Measurements from ENCODE around the gene CCSER1.
"Not testable (repeated sequence)": the region's sequence is repeated elsewhere in the genome, so short reads cannot be mapped to it uniquely, and the experiment has no call there.

Gene CCSER1

GRCh38 chr4:90715242-90715641 lies 588.0 kb downstream of the CCSER1 start:
- DNase-seq (ENCODE audit: low read depth), result no peak

- DNase-seq (ENCODE audit: low read depth), result no peak
These were observed 591.7 kb downstream of the CCSER1 start for GRCh38 chr4:90718931-90719330.

- no peak for DNase-seq (ENCODE audit: low read depth)
These were observed 600.7 kb downstream of the CCSER1 start for GRCh38 chr4:90727938-90728337.

- no peak for DNase-seq (ENCODE audit: low read depth)
These were observed 603.6 kb downstream of the CCSER1 start for GRCh38 chr4:90730752-90731151.

GRCh38 chr4:90733211-90733610 lies 606.0 kb downstream of the CCSER1 start:
- DNase-seq (ENCODE audit: low read depth), result no peak

- DNase-seq (ENCODE audit: low read depth), result no peak
These were observed 618.0 kb downstream of the CCSER1 start for GRCh38 chr4:90745176-90745575.

GRCh38 chr4:90753068-90753467 lies 625.9 kb downstream of the CCSER1 start:
- no peak for DNase-seq (ENCODE audit: low read depth)

GRCh38 chr4:90757534-90758060 lies 630.4 kb downstream of the CCSER1 start:
- DNase-seq (ENCODE audit: low read depth), result no peak

- no peak for DNase-seq (ENCODE audit: low read depth)
These were observed 632.9 kb downstream of the CCSER1 start for GRCh38 chr4:90760059-90760458.

GRCh38 chr4:90766837-90767236 lies 639.6 kb downstream of the CCSER1 start:
- DNase-seq (ENCODE audit: low read depth), result no peak

GRCh38 chr4:90769251-90769650 lies 642.1 kb downstream of the CCSER1 start:
- no peak for DNase-seq (ENCODE audit: low read depth)

GRCh38 chr4:90780193-90780592 lies 653.0 kb downstream of the CCSER1 start:
- no peak for DNase-seq (ENCODE audit: low read depth)

- no peak for DNase-seq (ENCODE audit: low read depth)
These were observed 659.4 kb downstream of the CCSER1 start for GRCh38 chr4:90786602-90787001.

GRCh38 chr4:90792696-90793095 lies 665.5 kb downstream of the CCSER1 start:
- no peak for DNase-seq (ENCODE audit: low read depth)

- no peak for DNase-seq (ENCODE audit: low read depth)
These were observed 671.8 kb downstream of the CCSER1 start for GRCh38 chr4:90798948-90799347.

GRCh38 chr4:90799895-90800294 lies 672.7 kb downstream of the CCSER1 start:
- no peak for DNase-seq (ENCODE audit: low read depth)

- DNase-seq (ENCODE audit: low read depth), result no peak
These were observed 688.4 kb downstream of the CCSER1 start for GRCh38 chr4:90815569-90815968.

GRCh38 chr4:90816754-90817153 lies 689.6 kb downstream of the CCSER1 start:
- no peak for DNase-seq (ENCODE audit: low read depth)

- DNase-seq (ENCODE audit: low read depth), result no peak
These were observed 697.3 kb downstream of the CCSER1 start for GRCh38 chr4:90824266-90825150.

- no peak for DNase-seq (ENCODE audit: low read depth)
These were observed 698.7 kb downstream of the CCSER1 start for GRCh38 chr4:90825849-90826248.

GRCh38 chr4:90833706-90834105 lies 706.5 kb downstream of the CCSER1 start:
- no peak for DNase-seq (ENCODE audit: low read depth)

GRCh38 chr4:90837241-90837640 lies 710.0 kb downstream of the CCSER1 start:
- no peak for DNase-seq (ENCODE audit: low read depth)

GRCh38 chr4:90838859-90839258 lies 711.7 kb downstream of the CCSER1 start:
- DNase-seq (ENCODE audit: low read depth), result not testable (repeated sequence)

- DNase-seq (ENCODE audit: low read depth), result no peak
These were observed 713.1 kb downstream of the CCSER1 start for GRCh38 chr4:90840291-90840690.
